GM23338 (cell line): ENCODE data around the gene GNB5. TPM values are rescaled to one million over a fixed set of nuclear protein-coding genes. Genes with fewer than 3 reads are reported as not detected.

Experiments used
- ATAC-seq: fragments of 200-7000 bp; cut with Tn5 transposase; 3 replicates; pipeline ENCODE4 v1.9.1; 2020
- DNase-seq: peaks from one replicate; pipeline ENCODE4 v3.0.0-alpha.2; 2015; ENCODE audit warnings: low spot score
- H2AFZ ChIP-seq: fragments of 200-600 bp; sonication (generic); 2 replicates; pipeline ENCODE4 v1.8.0; 2016; ENCODE audit warnings: antibody characterized with exemption, mild to moderate bottlenecking, moderate library complexity
- H3F3A ChIP-seq: fragments of 200-600 bp; sonication (generic); replicated peaks from 2 replicates; pipeline ENCODE4 v1.8.0; 2017; ENCODE audit warnings: antibody characterized with exemption, mixed run types, low read depth
- H3K27ac ChIP-seq: fragments of 200-600 bp; sonication (generic); 2 replicates; pipeline ENCODE4 v1.6.1; 2016; ENCODE audit warnings: low read depth
- H3K27me3 ChIP-seq: fragments of 200-600 bp; sonication (generic); 2 replicates; pipeline ENCODE4 v1.8.0; 2016; ENCODE audit warnings: mild to moderate bottlenecking, mixed run types, moderate library complexity; ENCODE audit not compliant: insufficient read depth
- H3K36me3 ChIP-seq: fragments of 200-600 bp; sonication (generic); 2 replicates; pipeline ENCODE4 v1.8.0; 2016; ENCODE audit warnings: mild to moderate bottlenecking; ENCODE audit not compliant: insufficient read depth
- H3K4me1 ChIP-seq: fragments of 200-600 bp; sonication (generic); 2 replicates; pipeline ENCODE4 v1.8.0; 2016; ENCODE audit warnings: mild to moderate bottlenecking, moderate library complexity; ENCODE audit not compliant: insufficient read depth
- H3K4me2 ChIP-seq: fragments of 200-600 bp; sonication (generic); 2 replicates; pipeline ENCODE4 v1.7.1; 2017; ENCODE audit warnings: mixed run types
- H3K4me3 ChIP-seq: fragments of 200-600 bp; sonication (generic); 2 replicates; pipeline ENCODE4 v1.6.1; 2016; ENCODE audit warnings: mixed run types
- H3K79me2 ChIP-seq: fragments of 200-600 bp; sonication (generic); replicated peaks from 2 replicates; pipeline ENCODE4 v1.8.0; 2017; ENCODE audit warnings: mild to moderate bottlenecking; ENCODE audit not compliant: insufficient read depth
- H3K9me2 ChIP-seq: fragments of 200-600 bp; sonication (generic); 2 replicates; pipeline ENCODE4 v1.8.0; 2017; ENCODE audit not compliant: insufficient read depth
- H4K20me1 ChIP-seq: fragments of 200-600 bp; sonication (generic); replicated peaks from 2 replicates; pipeline ENCODE4 v1.8.0; 2017; ENCODE audit warnings: mild to moderate bottlenecking; ENCODE audit not compliant: insufficient read depth
- H3K27ac Mint-ChIP-seq: 2 replicates; pipeline ENCODE4 v1.8.0; 2020; ENCODE audit warnings: inconsistent platforms, mild to moderate bottlenecking, moderate library complexity, mixed read lengths
- H3K27me3 Mint-ChIP-seq: 3 replicates; pipeline ENCODE4 v1.8.0; 2022; ENCODE audit warnings: low read depth, mild to moderate bottlenecking, moderate library complexity, mixed read lengths, inconsistent platforms; ENCODE audit not compliant: insufficient read depth, poor library complexity
- H3K36me3 Mint-ChIP-seq: 3 replicates; pipeline ENCODE4 v1.8.0; 2021; ENCODE audit warnings: low read depth, mild to moderate bottlenecking, inconsistent platforms, moderate library complexity, mixed read lengths
- H3K4me1 Mint-ChIP-seq: 3 replicates; pipeline ENCODE4 v1.8.0; 2020; ENCODE audit warnings: mild to moderate bottlenecking, inconsistent platforms, mixed read lengths
- H3K4me3 Mint-ChIP-seq: 3 replicates; pipeline ENCODE4 v1.8.0; 2021; ENCODE audit warnings: moderate library complexity, mild to moderate bottlenecking, inconsistent platforms, mixed read lengths
- H3K9me3 Mint-ChIP-seq: 3 replicates; pipeline ENCODE4 v1.8.0; 2020; ENCODE audit warnings: moderate library complexity, mild to moderate bottlenecking, inconsistent platforms, mixed read lengths
- CREB1 ChIP-seq: fragments of 250-450 bp; sonication (Bioruptor Pico); IDR thresholded peaks from 2 replicates; pipeline ENCODE4 v1.5.0; 2020; ENCODE audit warnings: low read depth, mild to moderate bottlenecking, moderate library complexity
- CTCF ChIP-seq, 2 experiments: fragments of 200-600 bp in 1 of 2; sonication (generic) in 1 of 2; conservative IDR thresholded peaks; 2 replicates each; pipeline versions ENCODE4 v1.5.1 to v1.6.1; 2016 to 2017; ENCODE audit warnings: antibody characterized with exemption in 2 of 2, low read depth in 2 of 2, mild to moderate bottlenecking in 2 of 2, moderate library complexity in 1 of 2
- ETS1 ChIP-seq: IDR thresholded peaks from 2 replicates; pipeline ENCODE4 v1.6.1; 2016; ENCODE audit warnings: antibody characterized with exemption
- EZH2 ChIP-seq: fragments of 200-600 bp; sonication (generic); IDR thresholded peaks from one replicate; pipeline ENCODE4 v1.8.0; 2017; ENCODE audit warnings: antibody characterized with exemption, mild to moderate bottlenecking, low read depth; ENCODE audit not compliant: unreplicated experiment
- EZH2phosphoT487 ChIP-seq: fragments of 200-600 bp; sonication (generic); IDR thresholded peaks from one replicate; pipeline ENCODE4 v1.8.1; 2018; ENCODE audit warnings: antibody characterized with exemption; ENCODE audit not compliant: unreplicated experiment
- JUNB ChIP-seq: IDR thresholded peaks from one replicate; pipeline ENCODE4 v1.6.1; 2016; ENCODE audit warnings: antibody characterized with exemption; ENCODE audit not compliant: unreplicated experiment
- NANOG ChIP-seq: IDR thresholded peaks from 2 replicates; pipeline ENCODE4 v1.6.1; 2016; ENCODE audit warnings: antibody characterized with exemption, borderline replicate concordance
- POLR2AphosphoS5 ChIP-seq: IDR thresholded peaks from 2 replicates; pipeline ENCODE4 v1.6.1; 2016; ENCODE audit warnings: antibody characterized with exemption, low read depth
- REST ChIP-seq: IDR thresholded peaks from one replicate; pipeline ENCODE4 v1.6.1; 2018; ENCODE audit warnings: antibody characterized with exemption; ENCODE audit not compliant: unreplicated experiment
- STAT1 ChIP-seq: IDR thresholded peaks from one replicate; pipeline ENCODE4 v1.6.1; 2016; ENCODE audit warnings: antibody characterized with exemption; ENCODE audit not compliant: unreplicated experiment
- ZNF114 ChIP-seq: fragments of 250-450 bp; sonication (Bioruptor Pico); IDR thresholded peaks from 2 replicates; pipeline ENCODE4 v1.5.0; 2020; ENCODE audit warnings: mild to moderate bottlenecking, moderate library complexity
- ZNF331 ChIP-seq: fragments of 250-450 bp; sonication (Bioruptor Pico); IDR thresholded peaks from 2 replicates; pipeline ENCODE4 v1.5.0; 2020; ENCODE audit warnings: low read depth, mild to moderate bottlenecking, moderate library complexity
- ZNF462 ChIP-seq: fragments of 250-450 bp; sonication (Bioruptor Pico); IDR thresholded peaks from 2 replicates; pipeline ENCODE4 v1.5.0; 2020; ENCODE audit warnings: mild to moderate bottlenecking, moderate library complexity
- polyA plus RNA-seq: library from polyadenylated mRNA; unstranded; fragments of >200 nt; fragmentation: Nextera tagmentation; extraction: Ambion mirVana; gene quantifications from 2 replicates; pipeline ENCODE4 v1.2.1, GENCODE V29; 2016
- total RNA-seq: library from RNA; depleted of rRNA; stranded (reverse); fragments of >200 nt; shearing (Covaris generic); gene quantifications from 2 replicates; pipeline ENCODE4 v1.2.3, GENCODE V29; 2014

Gene GNB5
- total and polyA plus RNA-seq, 2 experiments from 2014 or later = 23.0 to 40.8 TPM

- Mint-ChIP-seq H3K27me3 (peaks cover 2% of the 10 kb centered on the region), H3K27ac (no peak overlapping the region), H3K4me1 (peaks cover 18% of the 10 kb centered on the region), H3K9me3 (no peaks in the 10 kb centered on the region), H3K4me3 (no peak overlapping the region), H3K36me3 (peaks cover 3% of the 10 kb centered on the region)
- Histone ChIP-seq H3K36me3 (no peaks in the 10 kb centered on the region), H4K20me1 (peaks cover 7% of the 10 kb centered on the region), H3K4me1 (no peaks in the 10 kb centered on the region), H3K4me2 (no peak overlapping the region), H3F3A (no peaks in the 10 kb centered on the region), H3K79me2 (peaks cover 11% of the 10 kb centered on the region), H2AFZ (no peak overlapping the region), H3K27ac (no peak overlapping the region), H3K27me3 (no peaks in the 10 kb centered on the region), H3K4me3 (no peak overlapping the region), H3K9me2 (0 out of 2 replicates have a peak, but pooled peaks cover 4% of the 10 kb centered on the region)
- ATAC-seq (no peak), DNase-seq (no peak)
- no peak for TF ChIP-seq ZNF462
- TF ChIP-seq STAT1 = no peak
- no peak for TF ChIP-seq NANOG
- TF ChIP-seq EZH2phosphoT487 = no peak
- no peak for TF ChIP-seq EZH2
- TF ChIP-seq ZNF114 (CRISPR knock-in tag) = no peak
- no peak for TF ChIP-seq ZNF331
- no peak for TF ChIP-seq POLR2AphosphoS5
- TF ChIP-seq JUNB = no peak
- no peak for TF ChIP-seq REST
- no peak for TF ChIP-seq ETS1
- TF ChIP-seq CTCF (conservative IDR thresholded peaks at IDR 0.05; ENCODE audit: low read depth in 2 of 2) = no peak
- no peak for TF ChIP-seq CREB1 (CRISPR knock-in tag)
Observed at GRCh38 chr15:52161406-52161966, 29.7 kb downstream of the GNB5 start.
